ENCODE results near the gene C1QA. TPM values are rescaled to one million over a fixed set of nuclear protein-coding genes. Genes with fewer than 3 reads are reported as not detected.

Gene C1QA
- total RNA-seq, 2 donors from 2014 or later: not detected

GRCh38 chr1:22629886-22630285 is 6.5 kb upstream of the C1QA start:
- Mint-ChIP-seq H3K9me3 (peaks cover 2% of the 10 kb centered on the region), H3K4me1 (peaks cover 32% of the 10 kb centered on the region), H3K27ac (no peak overlapping the region), H3K36me3 (ENCODE audit: low read depth) (no peaks in the 10 kb centered on the region), H3K4me3 (no peak overlapping the region), H3K27me3 (ENCODE audit: insufficient read depth) (peaks cover 2% of the 10 kb centered on the region)
- H3K9me3 ChIP-seq (ENCODE audit: control insufficient read depth, low read length): no peaks in the 10 kb centered on the region
- DNase-seq: no peak
- H3K36me3 ChIP-seq (ENCODE audit: control insufficient read depth, insufficient read depth, low read length): no peaks in the 10 kb centered on the region
- H3K27me3 ChIP-seq (ENCODE audit: control insufficient read depth, insufficient read depth, low read length, poor library complexity, severe bottlenecking): no peaks in the 10 kb centered on the region
- no peak overlapping the region for H3K9ac ChIP-seq (ENCODE audit: extremely low read depth, low read length, poor library complexity, severe bottlenecking)
- WGBS, 2 experiments (ENCODE audit: insufficient coverage in 1 of 2, insufficient read length in 1 of 2): 24 to 58% methylated on average over 2 of the region's 2 CpGs
- TF ChIP-seq CTCF (conservative IDR thresholded peaks at IDR 0.05): no peak
- H3K27ac ChIP-seq (ENCODE audit: low read depth, low read length): no peak overlapping the region
- peaks cover 4% of the 10 kb centered on the region for H3K4me1 ChIP-seq (ENCODE audit: control insufficient read depth, insufficient read depth, low read length)
- H3K4me3 ChIP-seq (ENCODE audit: low read length): no peak overlapping the region

GRCh38 chr1:22633697-22634463 is 2.5 kb upstream of the C1QA start:
- no peaks in the 10 kb centered on the region for H3K27me3 ChIP-seq (ENCODE audit: control insufficient read depth, insufficient read depth, low read length, poor library complexity, severe bottlenecking)

GRCh38 chr1:22635436-22635835 is 992 bp upstream of the C1QA start:
- no peak overlapping the region for H3K4me3 Mint-ChIP-seq
- no peak for DNase-seq
- no peaks in the 10 kb centered on the region for H3K4me1 ChIP-seq (ENCODE audit: control insufficient read depth, insufficient read depth, low read length)
- TF ChIP-seq CTCF (conservative IDR thresholded peaks at IDR 0.05): no peak
- H3K9me3 ChIP-seq (ENCODE audit: control insufficient read depth, low read length): no peaks in the 10 kb centered on the region
- H3K36me3 ChIP-seq (ENCODE audit: control insufficient read depth, insufficient read depth, low read length): no peaks in the 10 kb centered on the region
- no peak overlapping the region for H3K9ac ChIP-seq (ENCODE audit: extremely low read depth, low read length, poor library complexity, severe bottlenecking)
- H3K27ac Mint-ChIP-seq: no peak overlapping the region
- H3K27ac ChIP-seq (ENCODE audit: low read depth, low read length): no peak overlapping the region
- peaks cover 8% of the 10 kb centered on the region for H3K4me1 Mint-ChIP-seq
- H3K36me3 Mint-ChIP-seq (ENCODE audit: low read depth): no peaks in the 10 kb centered on the region
- no peaks in the 10 kb centered on the region for H3K27me3 ChIP-seq (ENCODE audit: control insufficient read depth, insufficient read depth, low read length, poor library complexity, severe bottlenecking)
- WGBS, 2 experiments (ENCODE audit: insufficient coverage in 1 of 2, insufficient read length in 1 of 2): 88% methylated on average over 7 of the region's 7 CpGs; no CpG with 5 or more reads in 1 of the 2 experiments
- no peaks in the 10 kb centered on the region for H3K27me3 Mint-ChIP-seq (ENCODE audit: insufficient read depth)
- H3K9me3 Mint-ChIP-seq: peaks cover 5% of the 10 kb centered on the region
- no peak overlapping the region for H3K4me3 ChIP-seq (ENCODE audit: low read length)

More at GRCh38 chr1:22633697-22634463, 2.5 kb upstream of the C1QA start:
- H3K27ac Mint-ChIP-seq: no peak overlapping the region
- H3K36me3 ChIP-seq (ENCODE audit: control insufficient read depth, insufficient read depth, low read length): no peaks in the 10 kb centered on the region
- H3K27me3 Mint-ChIP-seq (ENCODE audit: insufficient read depth): no peaks in the 10 kb centered on the region
- no peaks in the 10 kb centered on the region for H3K36me3 Mint-ChIP-seq (ENCODE audit: low read depth)
- peaks cover 5% of the 10 kb centered on the region for H3K9me3 Mint-ChIP-seq
- no peaks in the 10 kb centered on the region for H3K4me1 ChIP-seq (ENCODE audit: control insufficient read depth, insufficient read depth, low read length)
- H3K4me3 ChIP-seq (ENCODE audit: low read length): no peak overlapping the region
- 92 to 95% methylated on average over 9 to 10 of the region's 10 CpGs for WGBS, 2 experiments (ENCODE audit: insufficient coverage in 1 of 2, insufficient read length in 1 of 2)
- no peak overlapping the region for H3K4me3 Mint-ChIP-seq
- DNase-seq: no peak
- H3K9me3 ChIP-seq (ENCODE audit: control insufficient read depth, low read length): no peaks in the 10 kb centered on the region
- peaks cover 17% of the 10 kb centered on the region for H3K4me1 Mint-ChIP-seq
- H3K9ac ChIP-seq (ENCODE audit: extremely low read depth, low read length, poor library complexity, severe bottlenecking): no peak overlapping the region
- no peak for TF ChIP-seq CTCF (conservative IDR thresholded peaks at IDR 0.05)
- no peak overlapping the region for H3K27ac ChIP-seq (ENCODE audit: low read depth, low read length)
